Measurements from ENCODE around the gene GP9.
A peak's percentile ranks its signal among the peaks of the same experiment; 100 is the strongest.

The GP9 gene

DNA sequence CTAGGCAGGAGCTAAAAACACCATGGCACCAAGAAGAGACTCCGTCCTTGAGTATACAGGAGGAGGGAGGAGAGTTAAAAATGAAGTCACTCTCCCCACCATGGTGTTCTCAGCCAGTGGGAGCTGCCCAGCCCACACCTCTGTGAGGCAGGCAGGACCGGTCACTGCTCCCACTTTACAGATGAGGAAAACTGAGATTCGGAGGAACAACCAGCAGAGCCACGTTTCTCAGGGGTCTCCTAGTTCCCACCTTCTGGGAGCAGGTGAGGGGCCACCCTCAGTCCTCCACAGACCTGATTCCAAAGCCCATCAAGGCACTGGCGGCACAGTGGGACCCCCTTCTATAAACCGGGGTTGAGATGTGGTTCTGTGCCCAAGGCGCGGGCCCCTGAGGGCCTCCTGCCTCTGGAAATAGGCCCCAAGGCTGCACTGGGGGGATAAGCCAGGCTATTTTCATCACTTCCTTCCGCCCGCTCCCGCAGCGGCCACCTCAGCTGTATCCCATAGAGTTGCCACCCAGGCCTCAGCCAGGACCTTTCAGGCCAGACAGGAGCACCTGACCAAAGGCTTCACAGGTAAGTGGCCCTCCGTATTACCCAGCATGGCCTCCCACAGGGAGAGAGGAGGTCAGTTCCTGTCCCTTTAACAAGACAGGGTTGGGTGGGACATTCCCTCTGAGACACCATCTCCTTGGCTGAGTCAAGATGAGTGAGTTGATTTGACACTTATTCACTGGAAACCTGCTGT is at the start of gene GP9:
Gene GP9 (plus strand): TSS at position 504 of the 747 bp plus-strand sequence. CDS start 961 bp downstream, outside the sequence.
- H3K4me3 ChIP-seq (ENCODE audit: low read depth, low read length): no peak within 1 kb of the TSS
- no peak for DNase-seq (ENCODE audit: low read depth)
- TF ChIP-seq MYC (IDR thresholded peaks at IDR 0.05; ENCODE audit: low read depth, low read length) (no peak), POLR2A (IDR thresholded peaks at IDR 0.05; ENCODE audit: extremely low read depth, insufficient read length) (no peak)
- TF ChIP-seq, protein P1, sequence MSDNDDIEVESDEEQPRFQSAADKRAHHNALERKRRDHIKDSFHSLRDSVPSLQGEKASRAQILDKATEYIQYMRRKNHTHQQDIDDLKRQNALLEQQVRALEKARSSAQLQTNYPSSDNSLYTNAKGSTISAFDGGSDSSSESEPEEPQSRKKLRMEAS (IDR thresholded peaks at IDR 0.05; ENCODE audit: low read depth, low read length): no peak
- TF ChIP-seq, protein P2, sequence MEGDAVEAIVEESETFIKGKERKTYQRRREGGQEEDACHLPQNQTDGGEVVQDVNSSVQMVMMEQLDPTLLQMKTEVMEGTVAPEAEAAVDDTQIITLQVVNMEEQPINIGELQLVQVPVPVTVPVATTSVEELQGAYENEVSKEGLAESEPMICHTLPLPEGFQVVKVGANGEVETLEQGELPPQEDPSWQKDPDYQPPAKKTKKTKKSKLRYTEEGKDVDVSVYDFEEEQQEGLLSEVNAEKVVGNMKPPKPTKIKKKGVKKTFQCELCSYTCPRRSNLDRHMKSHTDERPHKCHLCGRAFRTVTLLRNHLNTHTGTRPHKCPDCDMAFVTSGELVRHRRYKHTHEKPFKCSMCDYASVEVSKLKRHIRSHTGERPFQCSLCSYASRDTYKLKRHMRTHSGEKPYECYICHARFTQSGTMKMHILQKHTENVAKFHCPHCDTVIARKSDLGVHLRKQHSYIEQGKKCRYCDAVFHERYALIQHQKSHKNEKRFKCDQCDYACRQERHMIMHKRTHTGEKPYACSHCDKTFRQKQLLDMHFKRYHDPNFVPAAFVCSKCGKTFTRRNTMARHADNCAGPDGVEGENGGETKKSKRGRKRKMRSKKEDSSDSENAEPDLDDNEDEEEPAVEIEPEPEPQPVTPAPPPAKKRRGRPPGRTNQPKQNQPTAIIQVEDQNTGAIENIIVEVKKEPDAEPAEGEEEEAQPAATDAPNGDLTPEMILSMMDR (IDR thresholded peaks at IDR 0.05; ENCODE audit: low read depth, low read length): no peak

DNA sequence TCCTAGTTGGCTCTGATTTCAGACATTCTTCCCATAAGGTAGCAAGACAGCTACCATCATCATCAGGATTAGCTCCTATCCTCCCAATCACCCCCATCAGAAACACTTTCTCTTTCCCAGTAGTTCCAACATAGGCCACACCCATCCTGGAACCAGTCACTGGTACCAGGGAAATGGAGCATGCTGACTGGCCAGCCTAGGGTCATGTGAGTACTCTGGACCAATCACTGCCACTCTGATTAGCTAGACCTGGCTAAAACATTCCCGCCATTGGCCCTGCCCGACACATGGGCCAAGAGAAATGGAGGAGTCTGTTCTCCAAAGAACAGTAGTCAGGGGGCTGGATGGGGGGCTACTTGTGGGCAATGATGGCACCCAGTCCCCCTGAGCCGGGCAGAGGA is 47.1 kb upstream of the GP9 start:
- no peak for DNase-seq (ENCODE audit: low read depth)
- TF ChIP-seq MYC (IDR thresholded peaks at IDR 0.05; ENCODE audit: low read depth, low read length): no peak
- TF ChIP-seq, protein P1 (IDR thresholded peaks at IDR 0.05; ENCODE audit: low read depth, low read length): no peak
- TF ChIP-seq, protein P2 (IDR thresholded peaks at IDR 0.05; ENCODE audit: low read depth, low read length): no peak
- TF ChIP-seq POLR2A (IDR thresholded peaks at IDR 0.05; ENCODE audit: extremely low read depth, insufficient read length): no peak
- no peak overlapping the region for H3K4me3 ChIP-seq (ENCODE audit: low read depth, low read length)

DNA sequence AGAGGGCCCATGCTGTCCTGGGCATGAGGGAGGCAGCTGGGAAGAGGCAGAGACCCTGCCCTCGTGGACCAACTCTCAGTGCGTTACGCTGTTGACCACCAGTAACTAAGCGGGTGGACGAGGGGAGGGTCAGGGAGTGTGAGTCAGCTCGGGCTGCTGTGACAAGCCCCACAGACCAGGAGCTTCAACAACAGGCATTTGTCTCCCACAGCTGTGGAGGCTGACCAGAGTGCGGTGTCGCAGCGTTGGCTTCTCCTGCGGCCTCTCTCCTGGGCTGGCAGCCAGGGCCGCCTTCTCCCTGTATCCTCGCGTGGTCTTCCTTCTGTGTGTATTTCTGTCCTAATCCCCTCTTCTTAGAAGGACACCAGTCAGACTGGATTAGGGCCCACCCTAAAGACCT is 46.4 kb upstream of the GP9 start:
- DNase-seq (ENCODE audit: low read depth): no peak
- no peak overlapping the region for H3K4me3 ChIP-seq (ENCODE audit: low read depth, low read length)
- TF ChIP-seq, protein P2 (IDR thresholded peaks at IDR 0.05; ENCODE audit: low read depth, low read length): no peak
- no peak for TF ChIP-seq MYC (IDR thresholded peaks at IDR 0.05; ENCODE audit: low read depth, low read length)
- TF ChIP-seq POLR2A (IDR thresholded peaks at IDR 0.05; ENCODE audit: extremely low read depth, insufficient read length): no peak
- TF ChIP-seq, protein P1 (IDR thresholded peaks at IDR 0.05; ENCODE audit: low read depth, low read length): no peak

DNA sequence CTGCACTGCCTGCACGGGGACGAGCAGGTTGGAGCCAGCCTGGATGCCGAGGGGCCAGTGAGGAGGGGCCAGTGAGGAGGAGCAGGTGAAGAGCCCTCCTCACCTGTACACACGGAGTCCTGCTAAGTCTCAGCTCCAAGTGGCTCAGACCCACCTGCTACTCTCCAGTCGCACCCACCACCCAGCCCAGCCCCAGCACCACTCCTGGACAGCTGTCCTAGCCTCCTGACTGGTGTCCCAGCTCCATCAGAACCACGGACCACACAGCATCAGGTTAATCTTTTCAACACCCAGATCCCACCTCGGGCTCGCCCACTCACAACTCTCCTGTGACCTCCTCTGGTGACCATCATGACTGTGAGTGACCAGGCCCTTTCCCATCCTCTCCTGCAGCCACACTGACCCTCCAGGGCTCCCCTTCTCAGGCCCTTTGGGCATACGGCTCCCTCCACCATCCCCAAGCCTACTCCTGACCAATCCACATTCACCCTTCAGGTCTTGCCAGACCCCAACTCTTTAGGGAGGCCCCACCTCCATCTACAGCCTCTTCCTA is 45.7 kb upstream of the GP9 start:
- no peak overlapping the region for H3K4me3 ChIP-seq (ENCODE audit: low read depth, low read length)
- TF ChIP-seq, protein P1 (IDR thresholded peaks at IDR 0.05; ENCODE audit: low read depth, low read length): no peak
- TF ChIP-seq, protein P2 (IDR thresholded peaks at IDR 0.05; ENCODE audit: low read depth, low read length): no peak
- TF ChIP-seq MYC (IDR thresholded peaks at IDR 0.05; ENCODE audit: low read depth, low read length): no peak
- no peak for TF ChIP-seq POLR2A (IDR thresholded peaks at IDR 0.05; ENCODE audit: extremely low read depth, insufficient read length)
- DNase-seq (ENCODE audit: low read depth): no peak

DNA sequence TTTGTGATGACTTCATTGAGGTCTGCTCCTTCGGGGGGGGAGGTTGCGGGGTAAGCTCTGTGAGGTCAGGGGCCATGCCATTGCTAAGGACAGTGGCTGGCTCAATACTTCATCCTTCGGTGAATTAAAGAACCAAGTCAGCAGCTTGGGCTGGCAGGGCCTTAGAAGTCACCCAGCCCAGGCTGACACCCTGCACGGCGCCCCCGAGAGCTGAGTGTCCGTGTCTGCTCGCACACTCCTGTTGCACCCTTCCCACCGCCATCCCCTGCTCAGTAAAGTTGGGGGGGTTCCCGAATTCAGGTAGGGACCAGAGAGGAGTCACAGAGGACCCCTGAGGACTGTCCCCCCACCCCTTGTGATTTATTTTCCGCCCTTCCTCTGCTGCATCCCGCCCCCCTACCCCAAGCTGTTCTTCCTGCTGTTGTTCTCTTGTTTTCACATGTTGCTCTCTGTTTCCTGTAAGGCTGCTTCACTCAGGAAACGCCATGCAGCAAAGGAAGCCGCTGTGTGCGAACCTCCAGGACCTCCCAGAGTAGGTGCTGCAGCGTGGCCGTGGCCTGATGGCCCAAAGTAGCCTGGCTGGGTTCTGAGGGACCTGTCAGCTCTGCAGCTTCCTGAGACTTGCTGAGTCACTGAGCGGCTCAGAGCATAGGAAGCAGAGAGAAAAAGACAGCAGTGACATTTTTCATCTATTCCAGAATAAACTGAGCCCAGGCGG is 45.0 kb upstream of the GP9 start:
- H3K4me3 ChIP-seq (ENCODE audit: low read depth, low read length): no peak overlapping the region
- peak; percentile 52 for DNase-seq (ENCODE audit: low read depth)
- TF ChIP-seq, protein P2 (IDR thresholded peaks at IDR 0.05; ENCODE audit: low read depth, low read length): no peak
